ENCODE results near the gene IER2. TPM values are rescaled to one million over a fixed set of nuclear protein-coding genes. Genes with fewer than 3 reads are reported as not detected.
"Not testable (repeated sequence)": the region's sequence is repeated elsewhere in the genome, so short reads cannot be mapped to it uniquely, and the experiment has no call there.

Gene IER2
- total RNA-seq, 1 donor from 2014 or later, result 148 TPM

DNA sequence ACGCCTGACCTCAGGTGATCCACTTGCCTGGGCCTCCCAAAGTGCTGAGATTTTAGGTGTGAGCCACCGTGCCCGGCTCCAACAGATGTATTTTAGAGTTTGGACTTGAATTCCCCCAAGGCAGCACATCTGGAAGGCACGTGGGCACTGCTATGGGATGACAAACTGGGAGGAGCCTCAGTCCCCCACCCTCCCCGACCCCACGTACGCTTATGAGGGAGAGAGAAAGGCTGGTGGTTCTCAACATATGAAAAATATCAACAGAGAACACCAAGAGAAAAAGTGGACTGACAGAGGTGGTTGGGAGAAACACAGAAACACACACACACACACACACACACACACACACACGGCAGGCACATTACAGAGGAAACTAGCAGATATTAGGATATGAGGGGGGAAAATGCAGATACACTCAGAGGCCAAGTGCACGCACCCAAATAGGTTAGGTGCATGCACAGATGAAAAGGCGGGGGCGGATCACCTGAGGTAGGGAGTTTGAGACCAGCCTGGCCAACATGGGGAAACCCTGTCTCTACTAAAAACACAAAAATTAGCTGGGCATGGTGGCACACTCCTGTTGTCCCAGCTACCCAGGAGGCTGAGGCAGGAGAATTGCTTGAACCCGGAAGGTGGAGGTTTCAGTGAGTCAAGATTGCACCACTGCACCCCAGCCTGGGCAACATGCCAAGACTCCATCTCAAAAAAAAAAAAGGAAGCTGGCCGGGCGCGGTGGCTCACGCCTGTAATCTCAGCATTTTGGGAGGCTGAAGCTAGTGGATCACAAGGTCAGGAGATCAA, 3.2 kb upstream of the IER2 start:
- H3K4me3 Mint-ChIP-seq (ENCODE audit: unreplicated experiment), result no peak overlapping the region
- H3K27me3 Mint-ChIP-seq (ENCODE audit: unreplicated experiment), result no peaks in the 10 kb centered on the region
- no peak overlapping the region for H3K27ac Mint-ChIP-seq (ENCODE audit: unreplicated experiment)
- DNase-seq (ENCODE audit: extremely low spot score, unreplicated experiment), result no peak
- H3K4me1 Mint-ChIP-seq (ENCODE audit: unreplicated experiment), result peaks cover 26% of the 10 kb centered on the region
- H3K36me3 Mint-ChIP-seq (ENCODE audit: unreplicated experiment), result no peaks in the 10 kb centered on the region
- TF ChIP-seq, protein P1, sequence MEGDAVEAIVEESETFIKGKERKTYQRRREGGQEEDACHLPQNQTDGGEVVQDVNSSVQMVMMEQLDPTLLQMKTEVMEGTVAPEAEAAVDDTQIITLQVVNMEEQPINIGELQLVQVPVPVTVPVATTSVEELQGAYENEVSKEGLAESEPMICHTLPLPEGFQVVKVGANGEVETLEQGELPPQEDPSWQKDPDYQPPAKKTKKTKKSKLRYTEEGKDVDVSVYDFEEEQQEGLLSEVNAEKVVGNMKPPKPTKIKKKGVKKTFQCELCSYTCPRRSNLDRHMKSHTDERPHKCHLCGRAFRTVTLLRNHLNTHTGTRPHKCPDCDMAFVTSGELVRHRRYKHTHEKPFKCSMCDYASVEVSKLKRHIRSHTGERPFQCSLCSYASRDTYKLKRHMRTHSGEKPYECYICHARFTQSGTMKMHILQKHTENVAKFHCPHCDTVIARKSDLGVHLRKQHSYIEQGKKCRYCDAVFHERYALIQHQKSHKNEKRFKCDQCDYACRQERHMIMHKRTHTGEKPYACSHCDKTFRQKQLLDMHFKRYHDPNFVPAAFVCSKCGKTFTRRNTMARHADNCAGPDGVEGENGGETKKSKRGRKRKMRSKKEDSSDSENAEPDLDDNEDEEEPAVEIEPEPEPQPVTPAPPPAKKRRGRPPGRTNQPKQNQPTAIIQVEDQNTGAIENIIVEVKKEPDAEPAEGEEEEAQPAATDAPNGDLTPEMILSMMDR (IDR thresholded peaks at IDR 0.05), result no peak
- H3K9me3 Mint-ChIP-seq (ENCODE audit: unreplicated experiment), result no peaks in the 10 kb centered on the region

DNA sequence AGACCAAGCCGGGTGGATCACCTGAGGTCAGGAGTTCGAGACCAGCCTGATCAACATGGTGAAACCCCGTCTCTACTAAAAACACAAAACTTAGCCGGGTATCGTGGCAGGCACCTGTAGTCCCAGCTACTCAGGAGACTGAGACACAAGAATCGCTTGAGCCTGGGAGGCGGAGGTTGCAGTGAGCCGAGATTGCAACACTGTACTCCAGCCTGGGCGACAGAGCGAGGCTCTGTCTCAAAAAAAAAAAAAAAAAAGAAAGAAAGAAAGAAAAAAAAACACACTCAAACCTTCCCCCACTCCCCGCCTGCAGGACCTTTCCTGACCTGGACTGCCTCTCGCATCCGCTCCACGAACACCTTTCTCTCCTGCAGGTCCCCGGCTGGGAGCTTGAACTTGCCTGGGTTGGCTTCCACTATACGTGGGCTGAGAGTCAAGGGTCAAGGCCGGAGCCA, 1.0 kb upstream of the IER2 start:
- Mint-ChIP-seq H3K4me3 (ENCODE audit: unreplicated experiment) (peak overlapping the region; percentile 99), H3K4me1 (ENCODE audit: unreplicated experiment) (peaks cover 15% of the 10 kb centered on the region), H3K27ac (ENCODE audit: unreplicated experiment) (peak overlapping the region; percentile 76)
- H3K9me3 Mint-ChIP-seq (ENCODE audit: unreplicated experiment); DNase-seq (ENCODE audit: extremely low spot score, unreplicated experiment); H3K36me3 Mint-ChIP-seq (ENCODE audit: unreplicated experiment); H3K27me3 Mint-ChIP-seq (ENCODE audit: unreplicated experiment): not testable (repeated sequence)

DNA sequence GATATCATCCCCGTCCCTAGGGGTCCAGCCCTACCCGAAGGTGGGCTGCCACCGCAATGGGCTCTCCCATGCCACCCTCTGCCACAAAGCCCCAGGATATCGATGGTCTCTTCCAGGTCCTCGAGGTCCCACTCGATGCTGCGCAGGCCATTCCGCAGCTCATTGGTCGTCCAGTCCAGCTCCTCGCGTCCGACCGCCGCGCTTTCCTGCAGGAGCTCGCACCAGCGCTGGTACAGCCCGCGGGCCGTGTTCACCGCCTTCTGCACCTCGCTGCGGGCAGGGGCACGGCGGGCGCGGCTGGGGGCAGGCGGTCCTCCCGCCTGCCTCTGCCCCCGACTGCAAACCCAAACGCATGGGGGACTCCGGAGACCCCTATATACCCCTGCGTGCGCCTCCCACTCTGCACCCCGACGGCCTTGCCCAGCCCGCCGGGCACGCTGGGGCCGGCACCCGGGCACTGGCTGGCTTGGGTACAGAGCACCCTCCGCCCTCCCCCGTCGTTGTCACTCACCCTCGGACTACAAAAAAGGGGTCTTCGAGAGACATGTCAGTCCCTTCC, 504 bp upstream of the IER2 start:
- Mint-ChIP-seq H3K27me3 (ENCODE audit: unreplicated experiment) (no peaks in the 10 kb centered on the region), H3K4me1 (ENCODE audit: unreplicated experiment) (peaks cover 15% of the 10 kb centered on the region), H3K4me3 (ENCODE audit: unreplicated experiment) (peak overlapping the region; percentile 99), H3K9me3 (ENCODE audit: unreplicated experiment) (no peaks in the 10 kb centered on the region), H3K36me3 (ENCODE audit: unreplicated experiment) (peaks cover 7% of the 10 kb centered on the region), H3K27ac (ENCODE audit: unreplicated experiment) (peak overlapping the region; percentile 100)
- no peak for DNase-seq (ENCODE audit: extremely low spot score, unreplicated experiment)
- TF ChIP-seq, protein P1 (IDR thresholded peaks at IDR 0.05), result no peak

DNA sequence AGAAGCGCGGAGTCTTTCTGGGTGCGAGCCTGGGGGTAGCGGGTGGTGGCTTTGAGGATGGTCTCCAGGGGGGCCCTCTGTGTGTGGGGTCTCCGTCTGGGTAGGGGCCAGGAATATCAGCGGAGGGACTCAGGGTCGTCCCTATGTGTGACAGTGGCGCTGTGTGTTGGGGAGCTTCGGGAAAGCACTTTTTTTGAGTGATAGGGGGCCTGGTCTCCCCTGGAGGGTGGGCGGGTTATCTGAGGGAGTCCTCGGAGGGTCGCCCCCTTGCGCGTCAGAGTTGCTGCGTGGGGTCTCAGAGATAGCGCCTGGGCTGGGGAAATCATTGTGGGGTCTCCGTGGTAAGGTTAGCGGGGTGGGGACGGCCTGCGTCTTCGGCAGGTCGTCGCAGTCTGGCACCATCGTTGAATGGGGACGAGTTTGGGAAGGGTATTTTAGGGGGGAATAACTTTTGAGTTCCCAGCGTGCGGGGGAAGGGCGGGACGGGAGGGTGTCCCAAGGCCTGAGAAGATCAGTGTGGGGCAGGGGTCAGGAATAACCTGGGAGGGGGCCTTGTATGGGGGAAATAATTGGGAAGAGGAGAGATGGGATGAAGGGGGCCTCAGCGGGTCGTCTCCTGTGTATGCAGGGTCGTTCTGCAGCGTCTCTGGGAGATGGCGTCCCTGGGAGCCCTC, 857 bp downstream of the IER2 start:
- H3K27me3 Mint-ChIP-seq (ENCODE audit: unreplicated experiment), result no peaks in the 10 kb centered on the region
- TF ChIP-seq, protein P1 (IDR thresholded peaks at IDR 0.05), result no peak
- H3K27ac Mint-ChIP-seq (ENCODE audit: unreplicated experiment), result peak overlapping the region; percentile 100
- DNase-seq (ENCODE audit: extremely low spot score, unreplicated experiment), result no peak
- no peaks in the 10 kb centered on the region for H3K9me3 Mint-ChIP-seq (ENCODE audit: unreplicated experiment)
- H3K4me1 Mint-ChIP-seq (ENCODE audit: unreplicated experiment), result peaks cover 23% of the 10 kb centered on the region
- peaks cover 9% of the 10 kb centered on the region for H3K36me3 Mint-ChIP-seq (ENCODE audit: unreplicated experiment)
- H3K4me3 Mint-ChIP-seq (ENCODE audit: unreplicated experiment), result peak overlapping the region; percentile 99

DNA sequence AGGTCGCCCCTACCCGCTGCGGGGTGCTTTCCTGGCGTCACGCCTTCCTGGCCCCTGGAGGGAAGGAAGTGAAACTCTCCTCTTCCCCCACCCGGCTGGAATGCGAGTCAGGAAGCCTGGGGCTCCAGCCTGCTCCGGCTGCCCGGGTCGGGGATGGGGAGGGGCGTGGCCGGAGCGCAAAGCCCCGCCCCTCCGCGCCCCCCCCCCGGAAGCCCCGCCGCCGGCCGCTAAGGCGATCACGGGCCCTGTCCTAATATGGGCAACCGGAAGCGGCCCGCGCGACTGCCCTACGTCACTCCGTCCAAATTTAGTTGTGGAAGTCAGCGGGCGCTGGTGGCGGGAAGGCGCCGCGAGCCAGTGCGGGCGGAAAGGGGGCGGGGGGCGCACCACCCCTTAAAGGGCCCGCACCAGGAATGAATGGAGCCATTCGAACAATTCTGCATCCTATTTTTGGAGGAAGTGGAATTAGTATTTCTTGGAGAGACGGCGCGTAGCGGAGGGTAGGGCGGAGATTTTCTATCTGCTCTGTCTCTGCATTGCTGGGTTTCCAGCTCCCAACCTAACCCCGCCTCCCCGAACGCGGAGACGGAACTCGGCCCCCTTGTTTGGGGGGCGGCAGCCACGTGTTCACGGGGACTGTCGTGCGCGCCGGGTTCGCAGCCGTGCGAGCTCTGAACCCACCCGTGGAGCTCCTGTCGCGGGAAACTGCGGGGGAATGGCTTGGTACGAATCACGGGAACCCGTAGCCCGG, 1.6 kb downstream of the IER2 start:
- peaks cover 29% of the 10 kb centered on the region for H3K4me1 Mint-ChIP-seq (ENCODE audit: unreplicated experiment)
- no peaks in the 10 kb centered on the region for H3K9me3 Mint-ChIP-seq (ENCODE audit: unreplicated experiment)

More for the DNA sequence above, 1.6 kb downstream of the IER2 start:
- Mint-ChIP-seq H3K27ac (ENCODE audit: unreplicated experiment) (peak overlapping the region; percentile 100), H3K27me3 (ENCODE audit: unreplicated experiment) (no peaks in the 10 kb centered on the region), H3K36me3 (ENCODE audit: unreplicated experiment) (peaks cover 9% of the 10 kb centered on the region), H3K4me3 (ENCODE audit: unreplicated experiment) (peak overlapping the region; percentile 99)
- peak; percentile 99 for DNase-seq (ENCODE audit: extremely low spot score, unreplicated experiment)
- TF ChIP-seq, protein P1 (IDR thresholded peaks at IDR 0.05), result peak; percentile 23

Measured in osteocyte (in vitro differentiated cells).